Measurements from ENCODE around the gene NRXN2.

GRCh38 chr11:64616817-64617216 lies 106.2 kb downstream of the NRXN2 start:
- TF ChIP-seq POLR2A (IDR thresholded peaks at IDR 0.05; ENCODE audit: low read length), result no peak
- TF ChIP-seq GATA1 (IDR thresholded peaks at IDR 0.05; ENCODE audit: low read depth, low read length), result no peak
